ENCODE measurements around the gene PI4KA.
"Not testable (repeated sequence)": the region's sequence is repeated elsewhere in the genome, so short reads cannot be mapped to it uniquely, and the experiment has no call there.

- TF ChIP-seq CTCF (IDR thresholded peaks at IDR 0.05; ENCODE audit: low read depth, low read length, missing input control); JUND (IDR thresholded peaks at IDR 0.05); EGR1 (IDR thresholded peaks at IDR 0.05; ENCODE audit: low read depth in 2 of 2); TAF1 (conservative IDR thresholded peaks at IDR 0.05); RAD21 (IDR thresholded peaks at IDR 0.05); SP1 (IDR thresholded peaks at IDR 0.05); NR2F2 (IDR thresholded peaks at IDR 0.05): not testable (repeated sequence)
- TF ChIP-seq, protein P1, sequence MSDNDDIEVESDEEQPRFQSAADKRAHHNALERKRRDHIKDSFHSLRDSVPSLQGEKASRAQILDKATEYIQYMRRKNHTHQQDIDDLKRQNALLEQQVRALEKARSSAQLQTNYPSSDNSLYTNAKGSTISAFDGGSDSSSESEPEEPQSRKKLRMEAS (IDR thresholded peaks at IDR 0.05): not testable (repeated sequence)
- TF ChIP-seq, protein P2, sequence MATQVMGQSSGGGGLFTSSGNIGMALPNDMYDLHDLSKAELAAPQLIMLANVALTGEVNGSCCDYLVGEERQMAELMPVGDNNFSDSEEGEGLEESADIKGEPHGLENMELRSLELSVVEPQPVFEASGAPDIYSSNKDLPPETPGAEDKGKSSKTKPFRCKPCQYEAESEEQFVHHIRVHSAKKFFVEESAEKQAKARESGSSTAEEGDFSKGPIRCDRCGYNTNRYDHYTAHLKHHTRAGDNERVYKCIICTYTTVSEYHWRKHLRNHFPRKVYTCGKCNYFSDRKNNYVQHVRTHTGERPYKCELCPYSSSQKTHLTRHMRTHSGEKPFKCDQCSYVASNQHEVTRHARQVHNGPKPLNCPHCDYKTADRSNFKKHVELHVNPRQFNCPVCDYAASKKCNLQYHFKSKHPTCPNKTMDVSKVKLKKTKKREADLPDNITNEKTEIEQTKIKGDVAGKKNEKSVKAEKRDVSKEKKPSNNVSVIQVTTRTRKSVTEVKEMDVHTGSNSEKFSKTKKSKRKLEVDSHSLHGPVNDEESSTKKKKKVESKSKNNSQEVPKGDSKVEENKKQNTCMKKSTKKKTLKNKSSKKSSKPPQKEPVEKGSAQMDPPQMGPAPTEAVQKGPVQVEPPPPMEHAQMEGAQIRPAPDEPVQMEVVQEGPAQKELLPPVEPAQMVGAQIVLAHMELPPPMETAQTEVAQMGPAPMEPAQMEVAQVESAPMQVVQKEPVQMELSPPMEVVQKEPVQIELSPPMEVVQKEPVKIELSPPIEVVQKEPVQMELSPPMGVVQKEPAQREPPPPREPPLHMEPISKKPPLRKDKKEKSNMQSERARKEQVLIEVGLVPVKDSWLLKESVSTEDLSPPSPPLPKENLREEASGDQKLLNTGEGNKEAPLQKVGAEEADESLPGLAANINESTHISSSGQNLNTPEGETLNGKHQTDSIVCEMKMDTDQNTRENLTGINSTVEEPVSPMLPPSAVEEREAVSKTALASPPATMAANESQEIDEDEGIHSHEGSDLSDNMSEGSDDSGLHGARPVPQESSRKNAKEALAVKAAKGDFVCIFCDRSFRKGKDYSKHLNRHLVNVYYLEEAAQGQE (IDR thresholded peaks at IDR 0.05): not testable (repeated sequence)
- TF ChIP-seq, protein P3, sequence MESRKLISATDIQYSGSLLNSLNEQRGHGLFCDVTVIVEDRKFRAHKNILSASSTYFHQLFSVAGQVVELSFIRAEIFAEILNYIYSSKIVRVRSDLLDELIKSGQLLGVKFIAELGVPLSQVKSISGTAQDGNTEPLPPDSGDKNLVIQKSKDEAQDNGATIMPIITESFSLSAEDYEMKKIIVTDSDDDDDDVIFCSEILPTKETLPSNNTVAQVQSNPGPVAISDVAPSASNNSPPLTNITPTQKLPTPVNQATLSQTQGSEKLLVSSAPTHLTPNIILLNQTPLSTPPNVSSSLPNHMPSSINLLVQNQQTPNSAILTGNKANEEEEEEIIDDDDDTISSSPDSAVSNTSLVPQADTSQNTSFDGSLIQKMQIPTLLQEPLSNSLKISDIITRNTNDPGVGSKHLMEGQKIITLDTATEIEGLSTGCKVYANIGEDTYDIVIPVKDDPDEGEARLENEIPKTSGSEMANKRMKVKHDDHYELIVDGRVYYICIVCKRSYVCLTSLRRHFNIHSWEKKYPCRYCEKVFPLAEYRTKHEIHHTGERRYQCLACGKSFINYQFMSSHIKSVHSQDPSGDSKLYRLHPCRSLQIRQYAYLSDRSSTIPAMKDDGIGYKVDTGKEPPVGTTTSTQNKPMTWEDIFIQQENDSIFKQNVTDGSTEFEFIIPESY (IDR thresholded peaks at IDR 0.05): not testable (repeated sequence)
Measured at GRCh38 chr22:20696056-20696455, 162.6 kb downstream of the PI4KA start.

All from liver (tissue), 3 donors.